ENCODE measurements around the gene PER2.
"Not testable (repeated sequence)": the region's sequence is repeated elsewhere in the genome, so short reads cannot be mapped to it uniquely, and the experiment has no call there.

The PER2 gene

GRCh38 chr2:238287737-238288649 lies at the start of gene PER2:
Gene PER2, minus strand, starts transcription at chr2:238288610. Its CDS starts 10,674 bp downstream, at chr2:238277936.
- peak; percentile 57 for DNase-seq

GRCh38 chr2:238337846-238338245 lies 49.4 kb upstream of the PER2 start:
- no peak for DNase-seq

GRCh38 chr2:238336793-238337444 lies 48.5 kb upstream of the PER2 start:
- no peak for DNase-seq

- DNase-seq = no peak
Observed at GRCh38 chr2:238336151-238336550, 47.7 kb upstream of the PER2 start.

- DNase-seq = not testable (repeated sequence)
Observed at GRCh38 chr2:238335591-238335990, 47.2 kb upstream of the PER2 start.

- no peak for DNase-seq
Observed at GRCh38 chr2:238334885-238335284, 46.5 kb upstream of the PER2 start.

GRCh38 chr2:238331916-238332315 lies 43.5 kb upstream of the PER2 start:
- DNase-seq = no peak

GRCh38 chr2:238330391-238330790 lies 42.0 kb upstream of the PER2 start:
- DNase-seq = no peak

GRCh38 chr2:238327751-238328150 lies 39.3 kb upstream of the PER2 start:
- no peak for DNase-seq

GRCh38 chr2:238326801-238327365 lies 38.5 kb upstream of the PER2 start:
- no peak for DNase-seq

- DNase-seq = no peak
Observed at GRCh38 chr2:238325694-238326093, 37.3 kb upstream of the PER2 start.

GRCh38 chr2:238324248-238324647 lies 35.8 kb upstream of the PER2 start:
- not testable (repeated sequence) for DNase-seq

- DNase-seq = no peak
Observed at GRCh38 chr2:238322001-238322411, 33.6 kb upstream of the PER2 start.

- DNase-seq = no peak
Observed at GRCh38 chr2:238321467-238321866, 33.1 kb upstream of the PER2 start.

GRCh38 chr2:238320648-238321281 lies 32.4 kb upstream of the PER2 start:
- DNase-seq = peak; percentile 28

- peak; percentile 91 for DNase-seq
Observed at GRCh38 chr2:238320246-238320647, 31.8 kb upstream of the PER2 start, which contains the start of gene TRAF3IP1. Gene TRAF3IP1, plus strand, starts transcription at chr2:238320518. Its CDS starts 145 bp downstream, at chr2:238320663.

- no peak for DNase-seq
Observed at GRCh38 chr2:238315031-238315595, 26.7 kb upstream of the PER2 start.

GRCh38 chr2:238314576-238314975 lies 26.2 kb upstream of the PER2 start:
- no peak for DNase-seq

GRCh38 chr2:238313991-238314350 lies 25.6 kb upstream of the PER2 start:
- DNase-seq = no peak

- DNase-seq = no peak
Observed at GRCh38 chr2:238313289-238313990, 25.0 kb upstream of the PER2 start.

- DNase-seq = not testable (repeated sequence)
Observed at GRCh38 chr2:238310721-238311120, 22.3 kb upstream of the PER2 start.

- no peak for DNase-seq
Observed at GRCh38 chr2:238308177-238308576, 19.8 kb upstream of the PER2 start.

Data from stimulated activated CD4-positive, alpha-beta T cell treated with anti-CD3 and anti-CD28 coated beads, Interleukin-15, amount 100 ng/mL, for 24 hours (primary cell).